ENCODE results near the gene COL23A1. TPM values are rescaled to one million over a fixed set of nuclear protein-coding genes. Genes with fewer than 3 reads are reported as not detected.

COL23A1 gene
- total and polyA plus RNA-seq, 2 donors (not counting 1 experiment from before 2014, with no cell fraction given): 0.20 TPM; not detected in 1

DNA sequence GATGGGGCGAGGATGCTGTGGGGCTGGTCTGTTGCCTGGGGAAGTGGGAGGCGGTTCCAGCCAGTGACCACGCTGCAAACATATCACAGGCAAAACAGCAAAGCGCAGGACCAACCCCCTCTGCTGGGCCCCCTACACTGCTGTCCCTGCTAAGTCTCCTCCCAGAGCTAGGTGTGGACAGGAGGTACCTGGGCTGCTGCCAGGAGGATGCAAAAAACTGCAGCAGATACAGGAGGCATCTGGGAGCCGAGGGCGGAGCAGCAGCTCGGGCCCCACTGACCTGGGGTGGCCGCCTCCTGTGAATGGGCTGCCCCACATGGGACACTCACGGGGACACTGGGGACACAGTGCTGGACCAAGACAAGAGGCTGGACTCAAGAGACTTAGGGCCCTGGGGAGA is 309.6 kb downstream of the COL23A1 start:
- H3K27me3 ChIP-seq (replicated peaks in 1 of 4; ENCODE audit: control extremely low read depth in 1 of 4, control insufficient read depth in 3 of 4, insufficient read depth in 4 of 4, low read length in 3 of 4): peaks cover 0 to 10% (median 0%) of the 10 kb centered on the region in 4 experiments
- H3K9ac ChIP-seq (ENCODE audit: low read length): no peak overlapping the region
- H3K36me3 ChIP-seq (replicated peaks in 1 of 2; ENCODE audit: control extremely low read depth in 1 of 2, control insufficient read depth in 1 of 2, extremely low read depth in 1 of 2, insufficient read depth in 2 of 2, low read length in 1 of 2): no peaks in the 10 kb centered on the region
- intact Hi-C loops (cut with micrococcal nuclease): loop anchor here (5.0 kb wide), 1 partner anchor 557 kb away; no protein-coding TSS in a partner anchor
- no peak overlapping the region for H3K4me3 Mint-ChIP-seq
- H3K79me2 ChIP-seq (ENCODE audit: control insufficient read depth, insufficient read depth, low read length): no peaks in the 10 kb centered on the region
- H3K27me3 Mint-ChIP-seq: peaks cover 23% of the 10 kb centered on the region
- H3K4me1 ChIP-seq (ENCODE audit: control insufficient read depth in 2 of 2, insufficient read depth in 2 of 2, low read length in 2 of 2): peaks cover 0 to 6% of the 10 kb centered on the region in 2 donors
- no peak for DNase-seq
- no peaks in the 10 kb centered on the region for H4K20me1 ChIP-seq (ENCODE audit: control insufficient read depth, insufficient read depth, low read length, poor library complexity, severe bottlenecking)
- no peak overlapping the region for H3K4me3 ChIP-seq (ENCODE audit: control extremely low read depth in 1 of 5, extremely low read depth in 1 of 5, insufficient read depth in 1 of 5, low read depth in 2 of 5, low read length in 4 of 5)
- H3K9me3 Mint-ChIP-seq (ENCODE audit: insufficient read depth): peaks cover 13% of the 10 kb centered on the region
- ChIA-PET POLR2A (no interaction called here), CTCF (interaction anchor here (0.7 to 4.0 kb wide), 4 partner anchors 9 to 1213 kb away, joined by 3 to 24 read pairs (median 8); no protein-coding TSS in a partner anchor)
- no peak overlapping the region for H3K27ac Mint-ChIP-seq
- ATAC-seq (ENCODE audit: low read depth): no peak
- peaks cover 0 to 14% (median 11%) of the 10 kb centered on the region in 3 donors for H3K9me3 ChIP-seq (ENCODE audit: control extremely low read depth in 1 of 3, control insufficient read depth in 2 of 3, insufficient read depth in 1 of 3, low read length in 2 of 3)
- H3K27ac ChIP-seq (ENCODE audit: low read length in 2 of 2): no peak overlapping the region
- peaks cover 2% of the 10 kb centered on the region for H3K4me1 Mint-ChIP-seq
- WGBS (ENCODE audit: insufficient coverage): 95% methylated on average over 6 of the region's 9 CpGs
- TF ChIP-seq EZH2 (IDR thresholded peaks at IDR 0.05; ENCODE audit: borderline replicate concordance, insufficient read depth, low read depth, low read length, poor library complexity, severe bottlenecking): no peak
- TF ChIP-seq, protein P1, sequence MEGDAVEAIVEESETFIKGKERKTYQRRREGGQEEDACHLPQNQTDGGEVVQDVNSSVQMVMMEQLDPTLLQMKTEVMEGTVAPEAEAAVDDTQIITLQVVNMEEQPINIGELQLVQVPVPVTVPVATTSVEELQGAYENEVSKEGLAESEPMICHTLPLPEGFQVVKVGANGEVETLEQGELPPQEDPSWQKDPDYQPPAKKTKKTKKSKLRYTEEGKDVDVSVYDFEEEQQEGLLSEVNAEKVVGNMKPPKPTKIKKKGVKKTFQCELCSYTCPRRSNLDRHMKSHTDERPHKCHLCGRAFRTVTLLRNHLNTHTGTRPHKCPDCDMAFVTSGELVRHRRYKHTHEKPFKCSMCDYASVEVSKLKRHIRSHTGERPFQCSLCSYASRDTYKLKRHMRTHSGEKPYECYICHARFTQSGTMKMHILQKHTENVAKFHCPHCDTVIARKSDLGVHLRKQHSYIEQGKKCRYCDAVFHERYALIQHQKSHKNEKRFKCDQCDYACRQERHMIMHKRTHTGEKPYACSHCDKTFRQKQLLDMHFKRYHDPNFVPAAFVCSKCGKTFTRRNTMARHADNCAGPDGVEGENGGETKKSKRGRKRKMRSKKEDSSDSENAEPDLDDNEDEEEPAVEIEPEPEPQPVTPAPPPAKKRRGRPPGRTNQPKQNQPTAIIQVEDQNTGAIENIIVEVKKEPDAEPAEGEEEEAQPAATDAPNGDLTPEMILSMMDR (IDR thresholded peaks at IDR 0.05): no peak
- no peak overlapping the region for H3K4me2 ChIP-seq (replicated peaks; ENCODE audit: low read depth, low read length, poor library complexity, severe bottlenecking)
- no peak overlapping the region for H2AFZ ChIP-seq (ENCODE audit: insufficient read depth, low read depth, low read length, poor library complexity, severe bottlenecking)

DNA sequence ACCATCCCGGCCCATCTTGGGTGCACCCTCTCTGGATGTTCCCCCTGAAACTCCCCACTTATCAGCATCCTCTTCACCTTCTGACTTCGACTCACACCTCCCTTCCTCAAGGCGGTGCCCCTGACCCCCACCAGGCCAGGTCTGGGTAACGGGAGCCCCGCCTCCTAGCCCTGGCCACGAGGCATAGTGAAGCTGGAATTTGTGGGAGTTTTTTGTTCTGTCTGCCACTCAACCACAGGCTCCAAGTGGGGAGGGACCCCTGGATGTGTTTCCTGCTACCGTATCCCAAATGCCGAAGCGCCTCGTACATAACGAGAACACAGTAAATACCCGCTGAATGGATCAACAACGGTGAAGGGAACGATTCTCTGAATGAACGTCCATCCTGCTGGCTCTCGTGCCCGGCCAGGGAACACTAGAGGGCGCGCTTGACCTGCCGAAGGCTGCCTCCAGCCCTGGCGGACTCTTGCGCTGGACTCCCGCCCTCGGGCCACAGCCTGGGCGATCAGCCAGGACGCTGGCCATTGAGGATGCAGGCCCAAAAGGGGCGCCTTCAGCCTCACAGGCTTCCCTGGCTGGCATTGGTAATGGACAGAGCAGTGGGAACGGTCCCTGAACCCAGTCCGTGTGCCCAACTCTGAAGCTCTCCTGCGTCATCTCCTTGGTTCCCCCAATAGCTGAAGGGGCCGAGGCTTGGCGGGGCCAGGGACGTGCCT is 310.3 kb downstream of the COL23A1 start:
- Histone ChIP-seq H3K36me3 (replicated peaks in 1 of 2; ENCODE audit: control extremely low read depth in 1 of 2, control insufficient read depth in 1 of 2, extremely low read depth in 1 of 2, insufficient read depth in 2 of 2, low read length in 1 of 2) (no peaks in the 10 kb centered on the region), H3K9me3 (ENCODE audit: control extremely low read depth in 1 of 3, control insufficient read depth in 2 of 3, insufficient read depth in 1 of 3, low read length in 2 of 3) (peaks cover 0 to 14% (median 11%) of the 10 kb centered on the region in 3 donors), H3K9ac (ENCODE audit: low read length) (no peak overlapping the region), H3K4me1 (ENCODE audit: control insufficient read depth in 2 of 2, insufficient read depth in 2 of 2, low read length in 2 of 2) (peaks cover 0 to 6% of the 10 kb centered on the region in 2 donors), H3K79me2 (ENCODE audit: control insufficient read depth, insufficient read depth, low read length) (no peaks in the 10 kb centered on the region), H3K4me2 (replicated peaks; ENCODE audit: low read depth, low read length, poor library complexity, severe bottlenecking) (no peak overlapping the region), H3K4me3 (ENCODE audit: control extremely low read depth in 1 of 5, extremely low read depth in 1 of 5, insufficient read depth in 1 of 5, low read depth in 2 of 5, low read length in 4 of 5) (no peak overlapping the region), H3K27me3 (replicated peaks in 1 of 4; ENCODE audit: control extremely low read depth in 1 of 4, control insufficient read depth in 3 of 4, insufficient read depth in 4 of 4, low read length in 3 of 4) (peaks cover 0 to 10% (median 0%) of the 10 kb centered on the region in 4 experiments), H2AFZ (ENCODE audit: insufficient read depth, low read depth, low read length, poor library complexity, severe bottlenecking) (peak overlapping the region; percentile 63), H4K20me1 (ENCODE audit: control insufficient read depth, insufficient read depth, low read length, poor library complexity, severe bottlenecking) (no peaks in the 10 kb centered on the region), H3K27ac (ENCODE audit: low read length in 2 of 2) (no peak overlapping the region)
- no peak overlapping the region for H3K4me3 Mint-ChIP-seq
- POLR2A ChIA-PET: no interaction called here
- peaks cover 25% of the 10 kb centered on the region for H3K27me3 Mint-ChIP-seq
- H3K9me3 Mint-ChIP-seq (ENCODE audit: insufficient read depth): peaks cover 13% of the 10 kb centered on the region
- DNase-seq (peak; percentile 60), ATAC-seq (ENCODE audit: low read depth) (peak; percentile 45)
- peaks cover 2% of the 10 kb centered on the region for H3K4me1 Mint-ChIP-seq
- no peak overlapping the region for H3K27ac Mint-ChIP-seq
- WGBS (ENCODE audit: insufficient coverage): 14% methylated on average over 28 of the region's 33 CpGs
- intact Hi-C loops (cut with micrococcal nuclease): loop anchor here (5.0 kb wide), 1 partner anchor 557 kb away; no protein-coding TSS in a partner anchor
- CTCF ChIA-PET: interaction anchor here (0.7 to 4.0 kb wide), 5 partner anchors 10 to 1214 kb away, joined by 3 to 24 read pairs (median 4); no protein-coding TSS in a partner anchor
- TF ChIP-seq EZH2 (IDR thresholded peaks at IDR 0.05; ENCODE audit: borderline replicate concordance, insufficient read depth, low read depth, low read length, poor library complexity, severe bottlenecking): no peak
- TF ChIP-seq, protein P1 (IDR thresholded peaks at IDR 0.05): peak; percentile 73

Measured in B cell (primary cell).